Right lobe of liver (tissue), 6 donors: ENCODE measurements around the gene CUTC. TPM values are rescaled to one million over a fixed set of nuclear protein-coding genes. Genes with fewer than 3 reads are reported as not detected.

ENCODE experiments used
- ATAC-seq, 4 donors: fragments of 200-7000 bp; cut with Tn5 transposase; one replicate each; pipeline ENCODE4 v1.9.1; 2020; ENCODE audit warnings: mild to moderate bottlenecking in 4 of 4, moderate library complexity in 4 of 4
- DNase-seq, 3 donors: peaks; one replicate each; pipeline ENCODE4 v3.0.0-alpha.2; 2020
- H3K27ac ChIP-seq, 3 donors: fragments of 200-600 bp; one replicate each; pipeline ENCODE4 v1.8.0; 2022
- H3K27me3 ChIP-seq, 2 donors: fragments of 200-600 bp; one replicate each; pipeline ENCODE4 v1.8.0; 2022
- H3K36me3 ChIP-seq, 4 donors: fragments of 200-600 bp; sonication (generic) in 1 of 4; one replicate each; pipeline versions ENCODE4 v1.5.1 to v1.8.0; 2017 to 2022; ENCODE audit warnings: control low read depth in 1 of 4
- H3K4me1 ChIP-seq, 4 donors: fragments of 200-600 bp; sonication (generic) in 1 of 4; one replicate each; pipeline versions ENCODE4 v1.5.1 to v1.8.0; 2017 to 2022; ENCODE audit warnings: control low read depth in 1 of 4
- H3K4me3 ChIP-seq, 3 donors: fragments of 200-600 bp; one replicate each; pipeline ENCODE4 v1.8.0; 2022
- H3K9me3 ChIP-seq, 4 donors: fragments of 200-600 bp; sonication (generic) in 1 of 4; one replicate each; pipeline versions ENCODE4 v1.5.1 to v1.8.0; 2017 to 2022; ENCODE audit warnings: control low read depth in 1 of 4
- CTCF ChIP-seq, 4 donors: fragments of 200-600 bp in 3 of 4; fragments of 450-650 bp in 1 of 4; IDR thresholded peaks; one replicate each; pipeline versions ENCODE4 v1.5.1 to v1.8.0; 2016 to 2022; ENCODE audit warnings: antibody characterized with exemption in 4 of 4, mild to moderate bottlenecking in 2 of 4
- POLR2A ChIP-seq: fragments of 450-650 bp; IDR thresholded peaks from one replicate; pipeline ENCODE4 v1.6.1; 2017; ENCODE audit warnings: antibody characterized with exemption, mild to moderate bottlenecking
- WGBS: methylation state at CpG from one replicate; pipeline ENCODE4 v1.1.6; 2018; ENCODE audit warnings: low coverage, low lambda C conversion rate; ENCODE audit not compliant: insufficient coverage; ENCODE audit errors: missing lambda C conversion rate; 5-methylcytosine and 5-hydroxymethylcytosine counted together
- intact Hi-C, 2 donors: fragments of 100-400 bp; cut with DNase I; formaldehyde crosslinking; loops; one replicate each; pipeline versions ENCODE4 v1.11.2 to v1.14.1; 2022
- total RNA-seq, 6 experiments: library from RNA; depleted of rRNA in 2 of 6; stranded (reverse); fragments of >200 nt in 2 of 6; fragmentation: NEBNext Ultra II Directional in 3 of 6; extraction: Animal tissue kit (Norgen Biotek cat#: 25700) in 3 of 6; gene quantifications; one replicate each; pipeline versions ENCODE4 v1.1.0 to v1.2.4, GENCODE V29; 2016 to 2023
- donor health status: DM: no; HTN: yes; CAD: no.
- donor health status: DM: no; HTN: no; CAD: no.
- donor health status: DM: no; HTN: no; CAD: no.
- donor health status: DM: no; HTN: yes; CAD: no.
- donor health status: DM: no; HTN: yes; CAD: no.

Gene CUTC
- total RNA-seq, 6 experiments from 2014 or later = 10.2 to 22.8 (median 15.8) TPM

- DNase-seq (no peak), ATAC-seq (peak in 1 of 4 donors; percentile 4)
- WGBS = 31% methylated on average over 3 of the region's 5 CpGs
- Histone ChIP-seq H3K36me3 (peaks cover 0 to 23% (median 3%) of the 10 kb centered on the region in 4 donors), H3K4me3 (peak overlapping the region in 2 of 3 donors; percentile 59 to 70), H3K9me3 (no peaks in the 10 kb centered on the region), H3K27me3 (no peaks in the 10 kb centered on the region), H3K4me1 (peaks cover 3 to 51% (median 22%) of the 10 kb centered on the region in 4 donors), H3K27ac (peak overlapping the region; percentile 44 to 82 (median 70))
- intact Hi-C loops = no loop called here
- TF ChIP-seq POLR2A = no peak
- TF ChIP-seq CTCF (IDR thresholded peaks at IDR 0.05) = no peak
Measured at GRCh38 chr10:99781734-99782429, 49.8 kb downstream of the CUTC start.

DNA sequence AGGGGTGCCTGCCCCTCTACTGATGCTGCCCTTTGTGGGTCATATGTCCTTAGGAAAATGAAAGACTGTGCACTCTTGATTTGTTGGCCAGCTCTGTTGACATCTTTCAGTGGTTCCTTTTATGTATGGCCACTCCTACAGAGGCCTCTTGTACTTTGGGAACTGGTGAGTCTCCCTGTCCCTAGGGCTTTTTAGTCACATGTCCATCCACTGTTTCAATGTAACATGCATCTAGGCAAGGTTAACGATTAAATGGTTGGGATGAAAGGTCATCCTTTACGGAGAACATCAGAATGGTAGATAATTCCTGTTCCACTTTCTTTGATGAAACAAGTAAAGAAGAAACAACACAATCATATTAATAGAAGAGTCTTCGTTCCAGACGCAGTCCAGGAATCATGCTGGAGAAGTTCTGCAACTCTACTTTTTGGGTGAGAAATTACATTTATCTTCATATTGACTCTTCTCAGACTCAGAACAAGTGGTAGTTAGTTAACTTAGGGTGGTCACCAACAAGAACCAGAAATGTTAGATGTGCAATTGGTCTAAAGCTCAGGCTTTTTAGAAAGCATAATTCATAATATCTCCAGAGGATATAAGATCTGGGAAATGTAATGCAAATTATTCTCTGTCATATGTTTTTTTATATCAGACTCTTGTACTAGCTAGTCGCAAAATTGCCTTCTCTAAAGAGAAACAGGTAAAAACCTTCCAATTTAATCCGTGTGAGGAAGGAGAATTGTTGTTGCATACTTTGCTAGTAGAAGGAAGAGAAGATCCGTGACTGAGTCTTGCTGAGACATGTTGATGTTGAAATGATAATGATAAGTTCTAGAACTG lies 50.6 kb downstream of the CUTC start, which contains the start of gene ABCC2:
Gene ABCC2 (plus strand): TSS at position 194 of the 840 bp plus-strand sequence. CDS start 205 bp downstream, at position 399.
- peak in 1 of 3 donors; percentile 68 for DNase-seq
- H3K36me3 ChIP-seq = peaks cover 0 to 23% (median 3%) of the 10 kb centered on the region in 4 donors
- H3K27ac ChIP-seq = peak within 1 kb of the TSS; percentile 44 to 82 (median 70)
- peaks cover 0 to 43% (median 18%) of the 10 kb centered on the region in 4 donors for H3K4me1 ChIP-seq
- TF ChIP-seq POLR2A = peak; percentile 76
- TF ChIP-seq CTCF (IDR thresholded peaks at IDR 0.05) = no peak
- no peaks in the 10 kb centered on the region for H3K27me3 ChIP-seq
- peak; percentile 66 to 86 (median 74) for ATAC-seq
- H3K9me3 ChIP-seq = no peaks in the 10 kb centered on the region
- 30% methylated on average over 7 of the region's 7 CpGs for WGBS
- intact Hi-C loops = no loop called here
- peak within 1 kb of the TSS; percentile 41 to 70 (median 59) for H3K4me3 ChIP-seq

GRCh38 chr10:99784016-99784726 lies 52.1 kb downstream of the CUTC start:
- Histone ChIP-seq H3K36me3 (peaks cover 0 to 26% (median 3%) of the 10 kb centered on the region in 4 donors), H3K9me3 (no peaks in the 10 kb centered on the region), H3K27me3 (no peaks in the 10 kb centered on the region), H3K4me3 (peak overlapping the region; percentile 41 to 70 (median 59)), H3K27ac (peak overlapping the region; percentile 44 to 82 (median 70)), H3K4me1 (peaks cover 0 to 36% (median 14%) of the 10 kb centered on the region in 4 donors)
- intact Hi-C loops = no loop called here
- ATAC-seq = peak in 3 of 4 donors; percentile 11 to 29 (median 22)
- 25% methylated on average over 7 of the region's 7 CpGs for WGBS
- no peak for DNase-seq
- TF ChIP-seq CTCF (IDR thresholded peaks at IDR 0.05) (no peak), POLR2A (peak; percentile 30)

DNA sequence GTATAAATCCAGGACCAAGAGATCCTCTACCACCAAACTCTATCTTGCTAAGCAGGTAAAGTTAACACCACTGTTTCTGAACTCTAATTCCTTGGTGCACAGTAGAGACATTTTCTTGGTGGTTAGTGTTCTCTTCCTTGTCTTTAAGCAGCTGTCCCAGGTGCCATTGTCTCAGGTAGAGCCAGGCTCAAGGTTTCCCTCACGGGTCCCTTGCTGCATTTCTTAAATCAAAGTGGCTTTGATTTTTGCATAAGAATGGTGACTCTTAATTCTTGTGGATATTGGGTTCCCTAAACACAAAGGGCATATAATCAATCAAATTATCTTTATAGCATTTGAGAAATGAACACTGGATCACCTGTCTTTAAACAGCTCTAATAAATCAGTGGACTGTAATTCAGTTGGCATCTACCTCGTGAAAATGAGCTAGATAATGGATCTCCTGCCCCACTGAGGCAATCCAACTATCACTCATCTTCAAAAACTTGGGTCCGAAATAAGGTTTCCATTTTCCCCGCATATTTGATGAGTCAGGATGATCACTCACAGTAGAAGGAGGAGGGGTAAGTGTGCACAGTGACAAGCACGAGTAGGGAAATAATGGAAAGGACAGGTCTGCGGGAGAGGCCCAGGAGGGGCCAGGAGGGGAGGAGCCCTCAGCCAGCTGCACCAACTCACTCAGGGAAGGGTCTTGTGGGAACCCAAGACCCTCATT lies 52.9 kb downstream of the CUTC start:
- H3K36me3 ChIP-seq = peaks cover 0 to 29% (median 3%) of the 10 kb centered on the region in 4 donors
- intact Hi-C loops = no loop called here
- H3K9me3 ChIP-seq = no peaks in the 10 kb centered on the region
- H3K27me3 ChIP-seq = no peaks in the 10 kb centered on the region
- peak in 3 of 4 donors; percentile 10 to 22 (median 20) for ATAC-seq
- DNase-seq = no peak
- WGBS = 27% methylated on average over 6 of the region's 6 CpGs
- peaks cover 0 to 34% (median 14%) of the 10 kb centered on the region in 4 donors for H3K4me1 ChIP-seq
- peak overlapping the region; percentile 19 to 82 (median 70) for H3K27ac ChIP-seq
- H3K4me3 ChIP-seq = peak overlapping the region; percentile 41 to 70 (median 59)
- TF ChIP-seq POLR2A (peak; percentile 16), CTCF (IDR thresholded peaks at IDR 0.05) (no peak)
